Hepatocyte (in vitro differentiated cells): Measurements from ENCODE around the gene GPR35.

Source experiments
- CTCF ChIP-seq: fragments of 200-600 bp; sonication (generic); IDR thresholded peaks from 2 replicates; pipeline ENCODE4 v1.5.1; 2016; ENCODE audit warnings: antibody characterized with exemption, mild to moderate bottlenecking; ENCODE audit not compliant: poor library complexity
- EZH2 ChIP-seq: fragments of 200-600 bp; sonication (generic); IDR thresholded peaks from 2 replicates; pipeline ENCODE4 v1.6.1; 2016; ENCODE audit warnings: antibody characterized with exemption, mild to moderate bottlenecking, borderline replicate concordance

GRCh38 chr2:240578488-240578887, 46.8 kb upstream of the GPR35 start:
- TF ChIP-seq CTCF (no peak), EZH2 (no peak)
